ENCODE data around the gene UBL5. TPM values are rescaled to one million over a fixed set of nuclear protein-coding genes. Genes with fewer than 3 reads are reported as not detected.
"Not testable (repeated sequence)": the region's sequence is repeated elsewhere in the genome, so short reads cannot be mapped to it uniquely, and the experiment has no call there.

Gene UBL5
- polyA plus RNA-seq, 1 donor: 282 TPM

DNA sequence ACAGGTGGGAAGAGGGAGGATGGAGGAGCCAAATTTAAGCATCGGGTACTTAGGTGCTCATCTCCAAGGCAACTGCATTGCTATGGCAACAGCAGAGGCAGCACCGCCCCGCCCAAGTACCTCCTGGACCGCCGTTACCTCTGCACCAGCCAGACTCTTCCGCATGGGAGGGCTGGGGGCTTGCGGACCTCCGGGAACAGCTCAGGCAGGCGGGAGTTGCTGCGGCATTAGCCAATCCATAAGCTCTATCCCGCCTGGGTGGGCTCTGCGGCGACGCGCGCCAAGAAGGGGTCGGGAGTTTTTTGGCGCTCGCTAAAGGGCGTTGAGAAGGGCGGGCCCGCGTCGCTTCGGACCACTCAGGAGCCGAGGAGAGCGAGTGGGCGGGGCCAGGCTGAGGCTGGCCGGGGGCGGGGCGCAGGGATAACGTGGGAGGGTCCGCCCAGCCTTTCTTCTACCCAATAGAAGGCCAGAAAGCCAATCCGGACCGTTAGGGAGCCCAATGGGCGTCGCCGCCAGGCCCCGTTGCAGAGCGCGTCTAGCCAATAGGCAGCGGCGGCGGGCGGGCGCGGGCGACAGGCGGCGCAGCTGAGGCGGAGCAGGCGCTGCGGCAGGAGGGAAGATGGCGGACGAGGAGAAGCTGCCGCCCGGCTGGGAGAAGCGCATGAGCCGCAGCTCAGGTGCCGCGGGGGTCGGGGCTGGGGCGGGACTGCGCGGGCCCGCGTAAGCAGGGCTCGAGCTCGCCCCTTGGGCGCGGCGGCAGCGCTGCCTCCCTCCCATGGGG, 7.2 kb downstream of the UBL5 start, which contains the start of gene PIN1:
Gene PIN1 (plus strand): TSS at position 593 of the 781 bp plus-strand sequence. CDS start 27 bp downstream, at position 620.
- Histone ChIP-seq H3K4me3 (ENCODE audit: low read length) (peak within 1 kb of the TSS; percentile 79), H3K27ac (ENCODE audit: low read length) (no peak within 1 kb of the TSS), H3K9me3 (ENCODE audit: control insufficient read depth, low read depth, low read length) (no peaks in the 10 kb centered on the region), H3K36me3 (ENCODE audit: control insufficient read depth, insufficient read depth, low read length) (peaks cover 18% of the 10 kb centered on the region), H3K4me1 (ENCODE audit: control insufficient read depth, insufficient read depth, low read length) (peaks cover 6% of the 10 kb centered on the region), H3K27me3 (ENCODE audit: control insufficient read depth, insufficient read depth, low read length) (no peaks in the 10 kb centered on the region)
- no CpG with 5 or more reads among the region's 73 CpGs for WGBS (ENCODE audit: insufficient coverage, low lambda C conversion rate)
- peak; percentile 98 to 99 for DNase-seq

DNA sequence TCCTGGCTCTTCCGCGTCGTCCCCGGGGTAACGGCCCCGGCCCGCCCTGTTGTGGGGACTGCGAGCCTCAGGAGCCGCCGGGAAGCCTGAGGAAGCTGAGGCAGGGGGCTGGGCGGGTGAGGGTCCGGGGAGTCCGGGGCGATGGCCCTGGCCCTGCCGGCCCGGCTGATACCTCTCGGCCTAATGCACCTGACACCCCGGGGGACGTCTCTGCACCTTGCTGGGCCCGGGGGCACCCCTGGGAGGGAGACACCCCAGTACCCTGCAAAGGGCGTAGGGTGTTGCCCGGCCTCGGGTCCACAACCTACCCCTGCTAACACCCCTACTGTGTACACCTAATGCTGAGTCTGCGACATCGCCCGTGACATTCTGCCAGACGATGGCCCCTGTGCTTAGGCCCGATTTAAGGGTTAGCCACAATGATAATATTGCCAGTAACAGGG, 7.8 kb downstream of the UBL5 start:
- no peaks in the 10 kb centered on the region for H3K27me3 ChIP-seq (ENCODE audit: control insufficient read depth, insufficient read depth, low read length)
- WGBS (ENCODE audit: insufficient coverage, low lambda C conversion rate): no CpG with 5 or more reads among the region's 28 CpGs
- H3K27ac ChIP-seq (ENCODE audit: low read length): no peak overlapping the region
- peaks cover 6% of the 10 kb centered on the region for H3K4me1 ChIP-seq (ENCODE audit: control insufficient read depth, insufficient read depth, low read length)
- peak overlapping the region; percentile 79 for H3K4me3 ChIP-seq (ENCODE audit: low read length)
- no peaks in the 10 kb centered on the region for H3K9me3 ChIP-seq (ENCODE audit: control insufficient read depth, low read depth, low read length)
- DNase-seq: no peak
- peaks cover 19% of the 10 kb centered on the region for H3K36me3 ChIP-seq (ENCODE audit: control insufficient read depth, insufficient read depth, low read length)

DNA sequence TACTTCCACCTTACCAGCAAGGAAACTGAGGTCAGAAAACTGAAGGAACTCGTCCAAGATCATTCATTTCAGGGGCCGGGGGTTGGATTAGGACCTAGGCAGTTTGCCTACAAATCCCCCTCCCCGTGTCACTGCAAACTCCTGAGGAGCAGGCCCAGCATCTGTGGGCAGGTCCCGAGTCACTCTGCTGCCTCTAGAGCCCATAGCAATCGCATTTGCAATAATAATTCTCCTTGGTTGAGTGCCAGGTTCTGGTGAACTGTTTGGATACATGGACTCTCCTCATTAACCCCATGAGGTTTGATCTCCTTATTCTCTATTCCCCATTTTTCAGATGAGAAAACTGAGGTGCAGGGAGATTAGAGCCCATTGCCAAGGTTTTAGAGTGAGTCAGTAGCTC, 8.3 kb downstream of the UBL5 start:
- Histone ChIP-seq H3K27me3 (ENCODE audit: control insufficient read depth, insufficient read depth, low read length) (no peaks in the 10 kb centered on the region), H3K36me3 (ENCODE audit: control insufficient read depth, insufficient read depth, low read length) (peaks cover 23% of the 10 kb centered on the region), H3K9me3 (ENCODE audit: control insufficient read depth, low read depth, low read length) (no peaks in the 10 kb centered on the region), H3K4me1 (ENCODE audit: control insufficient read depth, insufficient read depth, low read length) (peaks cover 6% of the 10 kb centered on the region), H3K27ac (ENCODE audit: low read length) (no peak overlapping the region), H3K4me3 (ENCODE audit: low read length) (peak overlapping the region; percentile 79)
- DNase-seq: no peak
- WGBS (ENCODE audit: insufficient coverage, low lambda C conversion rate): no CpG with 5 or more reads among the region's 5 CpGs

DNA sequence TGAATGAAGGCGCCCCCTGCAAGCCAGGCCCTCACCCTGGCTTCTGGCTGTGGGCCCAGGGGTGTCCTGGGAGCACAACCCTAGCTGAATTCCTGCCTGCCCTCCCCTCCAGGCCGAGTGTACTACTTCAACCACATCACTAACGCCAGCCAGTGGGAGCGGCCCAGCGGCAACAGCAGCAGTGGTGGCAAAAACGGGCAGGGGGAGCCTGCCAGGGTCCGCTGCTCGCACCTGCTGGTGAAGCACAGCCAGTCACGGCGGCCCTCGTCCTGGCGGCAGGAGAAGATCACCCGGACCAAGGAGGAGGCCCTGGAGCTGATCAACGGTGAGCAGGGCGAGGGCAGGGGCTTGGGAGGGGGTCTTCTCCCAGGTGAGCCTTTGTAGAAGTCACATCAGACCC, 10.6 kb downstream of the UBL5 start:
- Histone ChIP-seq H3K4me1 (ENCODE audit: control insufficient read depth, insufficient read depth, low read length) (peaks cover 6% of the 10 kb centered on the region), H3K4me3 (ENCODE audit: low read length) (no peak overlapping the region), H3K27ac (ENCODE audit: low read length) (no peak overlapping the region), H3K9me3 (ENCODE audit: control insufficient read depth, low read depth, low read length) (no peaks in the 10 kb centered on the region), H3K36me3 (ENCODE audit: control insufficient read depth, insufficient read depth, low read length) (peaks cover 46% of the 10 kb centered on the region), H3K27me3 (ENCODE audit: control insufficient read depth, insufficient read depth, low read length) (no peaks in the 10 kb centered on the region)
- DNase-seq: no peak
- no CpG with 5 or more reads among the region's 15 CpGs for WGBS (ENCODE audit: insufficient coverage, low lambda C conversion rate)

DNA sequence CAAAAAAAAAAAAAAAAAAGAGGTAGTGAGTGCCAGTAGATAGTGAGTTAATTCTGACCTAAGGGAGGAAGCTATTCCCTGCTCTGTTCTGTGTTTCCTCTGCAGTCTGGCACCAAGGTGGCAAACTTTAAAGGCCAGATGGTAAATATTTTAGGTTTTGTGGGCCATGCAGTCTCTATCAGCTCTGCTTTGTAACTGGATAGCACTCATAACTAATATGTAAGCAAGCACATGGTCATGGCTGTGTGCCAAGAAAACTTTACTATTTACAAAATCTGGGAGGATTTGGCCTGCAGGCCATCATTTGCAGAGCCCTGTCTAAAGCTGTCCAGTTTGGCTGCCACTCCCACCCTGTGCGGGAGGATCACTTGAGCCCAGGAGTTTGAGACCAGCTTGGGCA, 11.7 kb downstream of the UBL5 start:
- no peak for DNase-seq
- peaks cover 57% of the 10 kb centered on the region for H3K36me3 ChIP-seq (ENCODE audit: control insufficient read depth, insufficient read depth, low read length)

DNA sequence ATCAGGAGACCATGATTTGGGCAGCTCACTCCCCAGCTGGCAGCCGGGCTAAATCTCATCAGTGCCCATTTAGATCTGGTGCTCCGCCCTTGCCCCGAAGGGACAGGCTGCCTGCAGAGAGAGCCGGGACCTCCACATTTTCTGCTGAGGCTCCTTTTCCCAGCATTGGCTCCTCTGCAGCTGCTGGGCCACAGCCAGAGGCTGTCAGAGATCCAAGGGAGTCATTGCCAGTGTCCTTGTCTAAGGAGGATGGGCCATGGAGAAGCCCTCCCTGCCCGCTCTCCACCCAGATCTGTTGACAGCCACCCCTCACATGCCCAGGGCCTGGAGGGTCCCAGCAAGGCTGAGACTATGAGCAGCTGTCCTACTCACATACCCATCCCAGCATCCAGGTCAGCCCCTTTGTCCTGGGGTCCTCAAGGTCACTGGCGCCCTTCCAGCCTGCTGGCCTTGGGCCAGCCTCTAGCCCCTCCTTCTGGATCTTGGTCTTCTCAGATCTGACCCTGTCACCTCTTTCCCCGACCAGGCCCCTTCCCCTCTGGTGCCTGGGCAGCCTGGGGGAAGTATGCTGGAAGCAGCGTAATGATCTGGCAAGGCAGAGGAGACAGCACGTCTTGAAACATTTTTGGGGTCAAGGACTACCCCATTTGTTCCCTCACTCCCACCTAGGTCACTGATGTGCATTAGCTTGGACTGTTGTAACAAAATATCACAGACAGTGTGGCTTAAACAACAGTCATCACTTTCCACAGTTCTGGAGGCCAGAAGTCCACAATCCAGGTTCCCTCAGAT, 15.3 kb downstream of the UBL5 start:
- Histone ChIP-seq H3K36me3 (ENCODE audit: control insufficient read depth, insufficient read depth, low read length) (peaks cover 71% of the 10 kb centered on the region), H3K27me3 (ENCODE audit: control insufficient read depth, insufficient read depth, low read length) (no peaks in the 10 kb centered on the region), H3K9me3 (ENCODE audit: control insufficient read depth, low read depth, low read length) (no peaks in the 10 kb centered on the region), H3K4me1 (ENCODE audit: control insufficient read depth, insufficient read depth, low read length) (no peaks in the 10 kb centered on the region), H3K4me3 (ENCODE audit: low read length) (no peak overlapping the region), H3K27ac (ENCODE audit: low read length) (no peak overlapping the region)
- DNase-seq: no peak
- WGBS (ENCODE audit: insufficient coverage, low lambda C conversion rate): no CpG with 5 or more reads among the region's 9 CpGs

More for the DNA sequence above, 11.7 kb downstream of the UBL5 start:
- Histone ChIP-seq H3K27ac (ENCODE audit: low read length) (no peak overlapping the region), H3K27me3 (ENCODE audit: control insufficient read depth, insufficient read depth, low read length) (no peaks in the 10 kb centered on the region), H3K4me1 (ENCODE audit: control insufficient read depth, insufficient read depth, low read length) (peaks cover 6% of the 10 kb centered on the region), H3K9me3 (ENCODE audit: control insufficient read depth, low read depth, low read length) (no peaks in the 10 kb centered on the region), H3K4me3 (ENCODE audit: low read length) (no peak overlapping the region)
- WGBS (ENCODE audit: insufficient coverage, low lambda C conversion rate): no CpG with 5 or more reads among the region's 1 CpG

DNA sequence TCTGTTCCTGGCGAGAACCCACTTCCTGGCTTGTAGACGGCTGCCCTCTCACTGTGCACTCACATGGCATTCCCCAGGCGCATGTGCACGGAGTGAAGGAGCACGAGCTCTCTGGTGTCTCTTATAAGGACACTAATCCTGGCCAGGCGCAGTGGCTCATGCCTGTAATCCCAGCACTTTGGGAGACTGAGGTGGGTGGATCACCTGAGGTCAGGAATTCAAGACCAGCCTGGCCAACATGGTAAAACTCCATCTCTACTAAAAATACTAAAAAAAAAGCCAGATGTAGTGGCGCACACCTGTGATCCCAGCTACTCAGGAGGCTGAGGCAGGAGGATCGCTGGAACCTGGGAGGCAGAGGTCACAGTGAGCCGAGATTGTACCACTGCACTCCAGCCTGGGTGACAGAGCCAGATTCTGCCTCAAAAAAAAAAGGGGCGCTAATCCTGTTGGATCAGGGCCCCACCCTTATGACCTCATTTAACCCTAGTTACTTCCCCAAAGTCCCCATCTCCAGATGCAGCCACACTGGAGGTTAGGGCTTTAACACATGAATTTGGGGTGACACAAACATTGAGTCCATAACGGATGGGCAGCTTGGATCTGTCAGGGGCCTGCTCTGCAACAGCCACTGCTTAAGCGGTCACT, 16.0 kb downstream of the UBL5 start:
- H3K9me3 ChIP-seq (ENCODE audit: control insufficient read depth, low read depth, low read length); DNase-seq; H3K27me3 ChIP-seq (ENCODE audit: control insufficient read depth, insufficient read depth, low read length); H3K27ac ChIP-seq (ENCODE audit: low read length); H3K4me1 ChIP-seq (ENCODE audit: control insufficient read depth, insufficient read depth, low read length); H3K4me3 ChIP-seq (ENCODE audit: low read length): not testable (repeated sequence)
- no CpG with 5 or more reads among the region's 12 CpGs for whole genome bisulfite sequencing (ENCODE audit: insufficient coverage, low lambda C conversion rate)
- peaks cover 73% of the 10 kb centered on the region for H3K36me3 ChIP-seq (ENCODE audit: control insufficient read depth, insufficient read depth, low read length)

DNA sequence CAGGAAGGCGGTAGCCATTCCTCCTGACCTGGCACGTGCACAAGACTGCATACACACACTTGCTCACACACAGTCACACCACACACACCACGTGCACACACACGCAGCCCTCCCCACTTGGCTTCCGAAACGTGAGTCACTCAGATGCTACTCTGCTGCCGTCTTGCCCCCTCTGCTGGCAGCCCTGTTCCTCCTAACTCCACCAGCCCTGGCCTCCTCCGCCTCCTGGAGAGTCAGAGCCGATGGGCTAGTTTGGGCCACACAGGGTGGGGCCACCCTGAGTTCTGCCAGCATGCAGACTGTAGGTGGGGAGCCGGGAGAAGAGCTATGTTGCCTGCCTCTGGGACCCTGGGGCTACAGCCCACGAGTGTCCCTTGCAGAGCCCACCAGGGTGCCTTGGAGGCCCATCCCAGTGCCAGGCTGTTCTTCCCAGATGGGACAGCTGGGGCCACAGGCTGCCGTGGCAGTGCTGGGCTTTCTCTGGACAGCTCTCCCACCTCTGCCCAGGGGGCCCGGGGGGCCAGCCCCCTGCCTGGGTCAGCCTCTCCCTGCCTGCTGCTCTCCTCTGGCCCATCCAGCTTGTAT, 19.5 kb downstream of the UBL5 start:
- no peak for DNase-seq
- Histone ChIP-seq H3K4me1 (ENCODE audit: control insufficient read depth, insufficient read depth, low read length) (no peaks in the 10 kb centered on the region), H3K9me3 (ENCODE audit: control insufficient read depth, low read depth, low read length) (no peaks in the 10 kb centered on the region), H3K36me3 (ENCODE audit: control insufficient read depth, insufficient read depth, low read length) (peaks cover 51% of the 10 kb centered on the region), H3K27me3 (ENCODE audit: control insufficient read depth, insufficient read depth, low read length) (no peaks in the 10 kb centered on the region), H3K4me3 (ENCODE audit: low read length) (no peak overlapping the region), H3K27ac (ENCODE audit: low read length) (no peak overlapping the region)
- WGBS (ENCODE audit: insufficient coverage, low lambda C conversion rate): no CpG with 5 or more reads among the region's 13 CpGs

DNA sequence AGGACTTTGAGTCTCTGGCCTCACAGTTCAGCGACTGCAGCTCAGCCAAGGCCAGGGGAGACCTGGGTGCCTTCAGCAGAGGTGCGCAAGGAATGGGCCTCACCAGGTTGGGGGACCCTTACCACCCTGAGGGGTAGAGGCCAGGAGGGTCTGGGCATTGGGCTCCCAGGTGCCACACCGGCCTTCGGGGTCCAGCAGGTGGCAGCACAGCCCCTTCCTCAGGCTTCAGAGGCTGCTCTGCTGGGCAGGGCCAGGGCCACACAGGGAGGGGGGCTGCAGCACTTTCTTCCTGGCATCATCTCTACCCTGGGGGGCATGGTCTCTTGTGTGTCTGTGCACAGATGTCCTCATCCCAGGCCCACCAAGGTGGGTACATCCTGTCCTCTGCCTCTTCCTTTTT, 20.3 kb downstream of the UBL5 start:
- no peak overlapping the region for H3K4me3 ChIP-seq (ENCODE audit: low read length)
- no peaks in the 10 kb centered on the region for H3K27me3 ChIP-seq (ENCODE audit: control insufficient read depth, insufficient read depth, low read length)
- H3K36me3 ChIP-seq (ENCODE audit: control insufficient read depth, insufficient read depth, low read length): peaks cover 42% of the 10 kb centered on the region
- no CpG with 5 or more reads among the region's 4 CpGs for WGBS (ENCODE audit: insufficient coverage, low lambda C conversion rate)
- no peaks in the 10 kb centered on the region for H3K4me1 ChIP-seq (ENCODE audit: control insufficient read depth, insufficient read depth, low read length)
- H3K27ac ChIP-seq (ENCODE audit: low read length): no peak overlapping the region
- no peaks in the 10 kb centered on the region for H3K9me3 ChIP-seq (ENCODE audit: control insufficient read depth, low read depth, low read length)
- DNase-seq: no peak

DNA sequence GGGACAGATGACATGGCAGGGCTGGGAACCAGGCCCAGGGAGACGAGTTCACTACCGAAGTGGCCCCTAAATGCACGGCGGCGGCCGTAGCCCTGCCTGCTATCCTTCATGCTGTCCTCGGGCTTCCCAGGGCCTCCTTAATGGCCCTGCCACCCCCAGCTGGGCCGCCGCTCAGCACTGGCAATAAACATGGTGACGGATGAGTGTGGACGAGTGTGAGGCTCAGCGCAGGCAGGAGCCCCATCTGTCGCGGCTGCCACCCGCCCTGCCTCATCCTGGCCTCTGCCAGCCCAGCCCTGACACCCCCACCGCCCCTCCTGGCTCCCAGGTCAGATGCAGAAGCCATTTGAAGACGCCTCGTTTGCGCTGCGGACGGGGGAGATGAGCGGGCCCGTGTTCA, 21.0 kb downstream of the UBL5 start:
- Histone ChIP-seq H3K36me3 (ENCODE audit: control insufficient read depth, insufficient read depth, low read length) (peaks cover 35% of the 10 kb centered on the region), H3K27me3 (ENCODE audit: control insufficient read depth, insufficient read depth, low read length) (no peaks in the 10 kb centered on the region), H3K4me1 (ENCODE audit: control insufficient read depth, insufficient read depth, low read length) (no peaks in the 10 kb centered on the region), H3K27ac (ENCODE audit: low read length) (no peak overlapping the region), H3K4me3 (ENCODE audit: low read length) (no peak overlapping the region), H3K9me3 (ENCODE audit: control insufficient read depth, low read depth, low read length) (no peaks in the 10 kb centered on the region)
- DNase-seq: no peak
- no CpG with 5 or more reads among the region's 23 CpGs for WGBS (ENCODE audit: insufficient coverage, low lambda C conversion rate)

All from large intestine (tissue), 3 donors.